Heart left ventricle (tissue), 16 donors: ENCODE data around the gene ZRANB1. TPM values are rescaled to one million over a fixed set of nuclear protein-coding genes. Genes with fewer than 3 reads are reported as not detected.

Experiments used
- ATAC-seq, 4 donors: fragments of 200-7000 bp; cut with Tn5 transposase; one replicate each; pipeline ENCODE4 v1.9.1; 2020 to 2022; ENCODE audit warnings: moderate library complexity in 4 of 4, mild to moderate bottlenecking in 3 of 4, moderate number of reproducible peaks in 1 of 4
- DNase-seq, 5 donors: peaks; one replicate each; pipeline ENCODE4 v3.0.0-alpha.2; 2020
- H3K27ac ChIP-seq, 12 donors: fragments of 200-600 bp; sonication (generic) in 4 of 12; one replicate each; pipeline versions ENCODE4 v1.5.0 to v1.8.0; 2016 to 2022; ENCODE audit warnings: mild to moderate bottlenecking in 2 of 12
- H3K27me3 ChIP-seq, 9 donors: fragments of 200-600 bp; sonication (generic) in 2 of 9; one replicate each; pipeline versions ENCODE4 v1.5.1 to v1.8.0; 2016 to 2022; ENCODE audit warnings: mild to moderate bottlenecking in 3 of 9
- H3K36me3 ChIP-seq, 9 donors: fragments of 200-600 bp; sonication (generic) in 2 of 9; one replicate each; pipeline versions ENCODE4 v1.5.0 to v1.8.0; 2018 to 2022; ENCODE audit warnings: mild to moderate bottlenecking in 2 of 9
- H3K4me1 ChIP-seq, 12 donors: fragments of 200-600 bp; sonication (generic) in 4 of 12; one replicate each; pipeline versions ENCODE4 v1.5.0 to v1.8.0; 2016 to 2022; ENCODE audit warnings: mild to moderate bottlenecking in 3 of 12
- H3K4me3 ChIP-seq, 12 donors: fragments of 200-600 bp; sonication (generic) in 4 of 12; one replicate each; pipeline versions ENCODE4 v1.5.0 to v1.8.0; 2017 to 2022; ENCODE audit warnings: mild to moderate bottlenecking in 9 of 12, moderate library complexity in 4 of 12
- H3K9me3 ChIP-seq, 12 donors: fragments of 200-600 bp; sonication (generic) in 4 of 12; one replicate each; pipeline versions ENCODE4 v1.5.0 to v1.8.0; 2016 to 2022; ENCODE audit warnings: mild to moderate bottlenecking in 1 of 12
- POLR2A ChIP-seq, 2 donors: fragments of 450-650 bp; IDR thresholded peaks; one replicate each; pipeline ENCODE4 v1.6.1; 2017; ENCODE audit warnings: antibody characterized with exemption in 2 of 2, mild to moderate bottlenecking in 2 of 2, moderate library complexity in 2 of 2
- WGBS, 4 donors: extraction: QIAGEN DNeasy Blood & Tissue Kit in 2 of 4; methylation state at CpG; one replicate each; pipeline versions ENCODE4 v1.1.5 to v1.1.7; 2013 to 2018; 5-methylcytosine and 5-hydroxymethylcytosine counted together
- intact Hi-C, 10 donors: fragments of 100-400 bp; cut with DNase I; formaldehyde crosslinking; loops; one replicate each; pipeline versions ENCODE4 v1.11.1 to v1.14.2; 2022
- polyA plus RNA-seq, 2 donors: library from polyadenylated mRNA; stranded (reverse); fragments of 200-250 nt; gene quantifications; one replicate each; pipeline ENCODE4 v1.2.3, GENCODE V29; 2013
- total RNA-seq, 9 donors: library from RNA; depleted of rRNA in 2 of 9; stranded (reverse); fragments of >200 nt in 2 of 9; fragmentation: NEBNext Ultra II Directional in 3 of 9; extraction: Animal tissue kit (Norgen Biotek cat#: 25700) in 3 of 9; gene quantifications; one replicate each; pipeline versions ENCODE4 v1.1.0 to v1.2.4, GENCODE V29; 2016 to 2023
- TF ChIP-seq, protein P1 (sequence below), 12 donors: fragments of 200-600 bp; sonication (generic) in 4 of 12; IDR thresholded peaks; one replicate each; pipeline versions ENCODE4 v1.5.0 to v1.8.0; 2018 to 2022; ENCODE audit warnings: antibody characterized with exemption in 12 of 12, mild to moderate bottlenecking in 5 of 12
- donor health status: ischemic (EF 13 %, LVEDD 7.1; RV severe dilation, severe dysfunction).
- donor health status: healthy with polysubstance abuse.
- donor health status: DM: no; HTN: yes; CAD: no.
- donor health status: DM: no; HTN: no; CAD: no.
- donor health status: ischemic (EF 25% LVEDD 6.9; RV normal size, moderate dysfunction).
- donor health status: ischemic (EF 25% LVEDD 5.7; RV mildly dilated, moderate dysfunction).
- donor health status: healthy.
- donor health status: DM: yes; HTN: yes; CAD: no.
- donor health status: ischemic (EF 35%, LVEDD 5.7; RV mildly dilated, moderate dysfunction).
- donor health status: nonischemic (EF 11% LVEDD 7.7; RV severe dilation, severe dysfunction).
- donor health status: DM: yes; HTN: yes; CAD: no.
- donor health status: PGD.
- donor health status: ischemic (EF 29% LVEDD 5.4; RV normal size, mild dysfunction).
- donor health status: nonischemic (EF 23%, LVEDD 6.1; RV moderate dilation, normal function).

The ZRANB1 gene
- total and polyA plus RNA-seq, 11 donors, result 11.4 to 31.3 (median 25.6) TPM

DNA sequence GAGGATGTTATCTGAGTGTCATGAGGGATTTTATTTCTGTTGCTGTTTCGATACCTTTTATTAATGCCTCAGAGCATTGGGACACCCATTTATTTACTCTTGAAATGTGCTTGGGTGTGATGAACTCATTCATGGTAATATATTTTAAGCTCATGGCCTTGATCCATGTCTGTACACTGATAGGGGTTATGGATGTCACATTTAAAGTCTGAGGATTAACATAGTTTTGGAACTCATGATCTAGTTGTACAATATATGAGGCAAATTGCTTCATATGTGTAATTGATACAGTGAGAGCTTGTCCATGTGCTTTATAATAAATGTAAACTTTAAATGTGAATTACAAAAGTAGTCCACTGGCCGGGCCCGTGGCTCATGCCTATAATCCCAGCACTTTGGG is 23.0 kb upstream of the ZRANB1 start:
- H3K4me1 ChIP-seq, result peaks cover 5 to 64% (median 41%) of the 10 kb centered on the region in 12 donors

DNA sequence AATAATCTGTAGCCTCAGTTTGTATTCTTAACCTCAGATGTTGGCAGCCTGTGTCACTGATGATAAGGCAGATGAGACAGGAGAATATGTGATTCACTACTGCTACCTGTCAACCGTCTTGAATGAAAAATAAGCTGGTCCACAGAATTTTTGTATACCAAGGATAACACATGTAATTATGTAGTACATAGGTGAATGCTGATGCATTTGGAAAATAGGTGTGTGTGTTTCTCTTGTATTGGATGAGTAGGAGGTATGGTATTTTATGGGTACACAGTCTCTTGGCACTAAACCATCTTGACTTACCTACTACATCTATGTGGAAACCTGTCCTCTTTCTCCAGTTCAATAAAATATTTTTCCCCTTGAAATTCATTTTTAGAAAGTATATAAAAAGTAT is 20.7 kb upstream of the ZRANB1 start:
- H3K4me3 ChIP-seq, result no peak overlapping the region
- ATAC-seq (no peak), DNase-seq (no peak)
- no peaks in the 10 kb centered on the region for H3K9me3 ChIP-seq
- WGBS, 4 donors, result 59 to 74% (median 66%) methylated on average over 1 of the region's 1 CpG
- no peak for TF ChIP-seq POLR2A (IDR thresholded peaks at IDR 0.05)
- TF ChIP-seq, protein P1, sequence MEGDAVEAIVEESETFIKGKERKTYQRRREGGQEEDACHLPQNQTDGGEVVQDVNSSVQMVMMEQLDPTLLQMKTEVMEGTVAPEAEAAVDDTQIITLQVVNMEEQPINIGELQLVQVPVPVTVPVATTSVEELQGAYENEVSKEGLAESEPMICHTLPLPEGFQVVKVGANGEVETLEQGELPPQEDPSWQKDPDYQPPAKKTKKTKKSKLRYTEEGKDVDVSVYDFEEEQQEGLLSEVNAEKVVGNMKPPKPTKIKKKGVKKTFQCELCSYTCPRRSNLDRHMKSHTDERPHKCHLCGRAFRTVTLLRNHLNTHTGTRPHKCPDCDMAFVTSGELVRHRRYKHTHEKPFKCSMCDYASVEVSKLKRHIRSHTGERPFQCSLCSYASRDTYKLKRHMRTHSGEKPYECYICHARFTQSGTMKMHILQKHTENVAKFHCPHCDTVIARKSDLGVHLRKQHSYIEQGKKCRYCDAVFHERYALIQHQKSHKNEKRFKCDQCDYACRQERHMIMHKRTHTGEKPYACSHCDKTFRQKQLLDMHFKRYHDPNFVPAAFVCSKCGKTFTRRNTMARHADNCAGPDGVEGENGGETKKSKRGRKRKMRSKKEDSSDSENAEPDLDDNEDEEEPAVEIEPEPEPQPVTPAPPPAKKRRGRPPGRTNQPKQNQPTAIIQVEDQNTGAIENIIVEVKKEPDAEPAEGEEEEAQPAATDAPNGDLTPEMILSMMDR (IDR thresholded peaks at IDR 0.05), result no peak
- peaks cover 0 to 8% (median 5%) of the 10 kb centered on the region in 9 donors for H3K36me3 ChIP-seq
- H3K4me1 ChIP-seq, result peaks cover 5 to 75% (median 52%) of the 10 kb centered on the region in 12 donors
- H3K27me3 ChIP-seq, result no peaks in the 10 kb centered on the region
- peak overlapping the region in 2 of 12 donors; percentile 0 to 4 for H3K27ac ChIP-seq
- intact Hi-C loops, result no loop called here

More for the DNA sequence above, 23.0 kb upstream of the ZRANB1 start:
- TF ChIP-seq POLR2A (IDR thresholded peaks at IDR 0.05), result no peak
- TF ChIP-seq, protein P1 (IDR thresholded peaks at IDR 0.05), result no peak
- peak overlapping the region in 10 of 12 donors; percentile 92 to 99 (median 96) for H3K27ac ChIP-seq
- H3K4me3 ChIP-seq, result peak overlapping the region in 7 of 12 donors; percentile 80 to 95 (median 88)
- H3K9me3 ChIP-seq, result no peaks in the 10 kb centered on the region
- WGBS, 4 donors, result 71 to 77% (median 74%) methylated on average over 3 of the region's 3 CpGs
- DNase-seq, result no peak
- no peak for ATAC-seq
- H3K36me3 ChIP-seq, result peaks cover 0 to 8% (median 5%) of the 10 kb centered on the region in 9 donors
- intact Hi-C loops, result loop anchor here in 5 of 10 donors (5.0 to 10.0 kb wide), 9 partner anchors 33 to 903 kb away; partner anchors contain the start of genes BCCIP (in 1 of the 5), EDRF1 (in 1 of the 5), EEF1AKMT2 (in 1 of the 5) and UROS (in 1 of the 5)
- H3K27me3 ChIP-seq, result no peaks in the 10 kb centered on the region

DNA sequence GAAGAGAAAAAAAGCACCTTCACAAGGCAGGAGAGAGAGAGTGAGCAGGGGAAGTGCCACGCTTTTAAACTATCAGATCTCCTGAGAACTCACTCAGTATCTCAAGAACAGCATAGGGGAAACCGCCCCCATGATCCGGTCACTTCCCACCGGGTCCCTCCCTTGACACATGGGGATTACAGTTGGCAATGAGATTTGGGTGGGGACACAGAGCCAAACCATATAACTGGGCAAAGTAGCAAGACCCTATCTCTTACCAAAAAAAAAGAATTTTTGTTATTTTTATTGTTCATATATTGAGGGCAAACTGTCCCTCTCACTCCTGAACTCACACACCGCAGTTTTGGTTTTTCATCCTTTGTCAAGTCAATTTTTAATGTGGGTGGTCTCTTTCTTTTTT is 18.2 kb upstream of the ZRANB1 start:
- TF ChIP-seq, protein P1 (IDR thresholded peaks at IDR 0.05), result no peak
- TF ChIP-seq POLR2A (IDR thresholded peaks at IDR 0.05), result no peak
- no peak for ATAC-seq
- Histone ChIP-seq H3K4me3 (no peak overlapping the region), H3K4me1 (peaks cover 4 to 77% (median 45%) of the 10 kb centered on the region in 12 donors), H3K9me3 (no peaks in the 10 kb centered on the region), H3K27ac (peak overlapping the region in 2 of 12 donors; percentile 3 to 14), H3K36me3 (peaks cover 0 to 16% (median 8%) of the 10 kb centered on the region in 9 donors), H3K27me3 (no peaks in the 10 kb centered on the region)
- DNase-seq, result no peak
- intact Hi-C loops, result no loop called here
- WGBS, 4 donors, result 76 to 88% (median 82%) methylated on average over 5 of the region's 5 CpGs

- Histone ChIP-seq H3K27ac (no peak overlapping the region), H3K4me3 (no peak overlapping the region), H3K9me3 (no peaks in the 10 kb centered on the region), H3K27me3 (no peaks in the 10 kb centered on the region), H3K36me3 (peaks cover 0 to 16% (median 8%) of the 10 kb centered on the region in 9 donors), H3K4me1 (peaks cover 0 to 61% (median 27%) of the 10 kb centered on the region in 12 donors)
- 82 to 93% (median 88%) methylated on average over 5 of the region's 5 CpGs for WGBS, 4 donors
- TF ChIP-seq, protein P1 (IDR thresholded peaks at IDR 0.05), result no peak
- TF ChIP-seq POLR2A (IDR thresholded peaks at IDR 0.05), result no peak
- DNase-seq (no peak), ATAC-seq (no peak)
- intact Hi-C loops, result no loop called here
Observed at GRCh38 chr10:124926548-124926947, 15.4 kb upstream of the ZRANB1 start.
